ENCODE results near the gene PRIM1.
A peak's percentile ranks its signal among the peaks of the same experiment; 100 is the strongest.
"Not testable (repeated sequence)": the region's sequence is repeated elsewhere in the genome, so short reads cannot be mapped to it uniquely, and the experiment has no call there.

The PRIM1 gene

DNA sequence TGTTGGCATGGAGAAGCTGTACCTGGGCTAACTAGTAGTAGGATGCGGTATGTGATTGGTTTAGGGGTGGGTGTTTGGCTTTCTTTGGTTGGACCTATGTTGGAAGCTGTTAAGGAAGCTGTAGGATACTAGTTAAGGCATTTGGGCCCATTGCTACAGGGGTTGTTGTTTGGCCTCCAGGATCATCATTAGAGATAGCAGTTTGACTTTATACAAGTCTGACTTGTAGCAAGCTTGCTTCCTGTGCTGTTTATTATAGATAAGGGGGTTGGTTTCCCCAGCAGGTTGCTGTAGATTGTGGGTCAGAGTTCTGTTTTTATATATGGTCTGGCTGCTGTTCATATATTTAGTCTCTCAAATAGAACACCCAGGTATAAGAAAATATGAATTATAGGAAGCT is 1.4 kb upstream of the PRIM1 start:
- Mint-ChIP-seq H3K27me3 (ENCODE audit: low read depth) (peaks cover 3% of the 10 kb centered on the region), H3K4me1 (peaks cover 17% of the 10 kb centered on the region), H3K27ac (no peak overlapping the region), H3K9me3 (no peaks in the 10 kb centered on the region), H3K4me3 (peak overlapping the region; percentile 47 to 76 (median 76)), H3K36me3 (ENCODE audit: low read depth) (no peaks in the 10 kb centered on the region)
- TF ChIP-seq, protein P1, sequence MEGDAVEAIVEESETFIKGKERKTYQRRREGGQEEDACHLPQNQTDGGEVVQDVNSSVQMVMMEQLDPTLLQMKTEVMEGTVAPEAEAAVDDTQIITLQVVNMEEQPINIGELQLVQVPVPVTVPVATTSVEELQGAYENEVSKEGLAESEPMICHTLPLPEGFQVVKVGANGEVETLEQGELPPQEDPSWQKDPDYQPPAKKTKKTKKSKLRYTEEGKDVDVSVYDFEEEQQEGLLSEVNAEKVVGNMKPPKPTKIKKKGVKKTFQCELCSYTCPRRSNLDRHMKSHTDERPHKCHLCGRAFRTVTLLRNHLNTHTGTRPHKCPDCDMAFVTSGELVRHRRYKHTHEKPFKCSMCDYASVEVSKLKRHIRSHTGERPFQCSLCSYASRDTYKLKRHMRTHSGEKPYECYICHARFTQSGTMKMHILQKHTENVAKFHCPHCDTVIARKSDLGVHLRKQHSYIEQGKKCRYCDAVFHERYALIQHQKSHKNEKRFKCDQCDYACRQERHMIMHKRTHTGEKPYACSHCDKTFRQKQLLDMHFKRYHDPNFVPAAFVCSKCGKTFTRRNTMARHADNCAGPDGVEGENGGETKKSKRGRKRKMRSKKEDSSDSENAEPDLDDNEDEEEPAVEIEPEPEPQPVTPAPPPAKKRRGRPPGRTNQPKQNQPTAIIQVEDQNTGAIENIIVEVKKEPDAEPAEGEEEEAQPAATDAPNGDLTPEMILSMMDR (IDR thresholded peaks at IDR 0.05; ENCODE audit: unreplicated experiment in 3 of 3): no peak

DNA sequence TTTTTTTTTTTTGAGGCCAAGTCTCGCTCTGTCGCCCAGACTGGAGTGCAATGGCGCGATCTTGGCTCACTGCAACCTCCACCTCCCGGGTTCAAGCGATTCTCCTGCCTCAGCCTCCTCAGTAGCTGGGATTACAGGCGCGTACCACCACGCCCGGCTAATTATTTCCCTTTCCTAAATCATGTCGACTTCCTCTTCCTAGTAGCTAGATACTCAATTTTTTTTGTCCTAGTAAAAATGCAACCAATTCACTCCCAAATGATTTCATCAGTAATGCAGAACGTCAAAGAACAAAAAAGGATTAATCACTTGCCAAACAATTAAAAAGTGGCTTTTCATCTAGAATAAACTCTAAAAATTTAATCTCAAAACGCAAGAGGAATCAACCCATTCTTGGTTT is 1.5 kb downstream of the PRIM1 start:
- H3K4me3 Mint-ChIP-seq: peak overlapping the region; percentile 12 to 62 (median 28)
- H3K4me1 Mint-ChIP-seq: peaks cover 17% of the 10 kb centered on the region
- peaks cover 15% of the 10 kb centered on the region for H3K36me3 Mint-ChIP-seq (ENCODE audit: low read depth)
- not testable (repeated sequence) for H3K9me3 Mint-ChIP-seq; H3K27ac Mint-ChIP-seq; H3K27me3 Mint-ChIP-seq (ENCODE audit: low read depth)

DNA sequence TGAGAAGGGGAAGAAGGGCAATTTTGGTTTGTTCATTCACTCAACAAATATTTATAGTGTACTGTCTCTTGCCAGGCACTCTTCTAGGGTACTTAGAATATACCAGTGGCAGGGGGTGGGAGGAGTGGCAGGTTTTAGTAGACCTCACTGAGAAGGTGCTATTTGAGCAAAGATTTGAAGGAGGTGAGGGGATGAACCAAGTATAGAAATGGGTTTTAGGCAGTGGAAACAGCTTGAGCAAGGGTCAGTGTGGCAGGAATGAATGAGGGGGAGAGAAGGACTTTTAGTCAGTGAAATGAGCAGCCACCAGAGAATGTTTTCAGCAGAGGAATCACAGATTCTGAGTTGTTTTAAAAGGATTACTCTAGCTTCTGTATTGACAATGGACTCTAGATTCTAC is 2.3 kb downstream of the PRIM1 start:
- no peaks in the 10 kb centered on the region for H3K9me3 Mint-ChIP-seq
- no peaks in the 10 kb centered on the region for H3K27me3 Mint-ChIP-seq (ENCODE audit: low read depth)
- peak overlapping the region in 1 of 3 experiments; percentile 19 for H3K27ac Mint-ChIP-seq
- H3K4me3 Mint-ChIP-seq: peak overlapping the region; percentile 70 to 81 (median 70)
- H3K36me3 Mint-ChIP-seq (ENCODE audit: low read depth): peaks cover 15% of the 10 kb centered on the region
- peaks cover 17% of the 10 kb centered on the region for H3K4me1 Mint-ChIP-seq
- TF ChIP-seq, protein P1 (IDR thresholded peaks at IDR 0.05; ENCODE audit: unreplicated experiment in 3 of 3): no peak

DNA sequence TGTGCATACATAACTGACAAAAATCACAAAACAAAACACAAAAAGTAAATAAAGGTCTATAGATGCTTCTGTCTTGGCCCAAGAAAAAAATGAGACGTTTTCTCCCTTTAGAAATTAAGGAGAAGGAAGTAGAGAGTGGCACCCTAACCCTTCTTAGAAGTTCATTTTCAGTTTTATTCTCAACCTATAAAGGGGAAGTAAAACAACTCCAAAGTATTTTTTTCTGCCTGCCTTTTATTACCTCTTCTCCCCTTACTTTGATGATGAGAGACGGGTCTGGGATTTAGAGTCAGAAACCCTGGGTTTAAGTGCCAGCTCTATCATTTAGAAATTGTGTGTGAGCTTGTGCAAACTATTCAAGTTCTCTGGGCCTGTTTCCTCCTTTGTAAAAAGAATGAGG is 2.8 kb downstream of the PRIM1 start:
- H3K36me3 Mint-ChIP-seq (ENCODE audit: low read depth): peaks cover 15% of the 10 kb centered on the region
- no peak overlapping the region for H3K27ac Mint-ChIP-seq

DNA sequence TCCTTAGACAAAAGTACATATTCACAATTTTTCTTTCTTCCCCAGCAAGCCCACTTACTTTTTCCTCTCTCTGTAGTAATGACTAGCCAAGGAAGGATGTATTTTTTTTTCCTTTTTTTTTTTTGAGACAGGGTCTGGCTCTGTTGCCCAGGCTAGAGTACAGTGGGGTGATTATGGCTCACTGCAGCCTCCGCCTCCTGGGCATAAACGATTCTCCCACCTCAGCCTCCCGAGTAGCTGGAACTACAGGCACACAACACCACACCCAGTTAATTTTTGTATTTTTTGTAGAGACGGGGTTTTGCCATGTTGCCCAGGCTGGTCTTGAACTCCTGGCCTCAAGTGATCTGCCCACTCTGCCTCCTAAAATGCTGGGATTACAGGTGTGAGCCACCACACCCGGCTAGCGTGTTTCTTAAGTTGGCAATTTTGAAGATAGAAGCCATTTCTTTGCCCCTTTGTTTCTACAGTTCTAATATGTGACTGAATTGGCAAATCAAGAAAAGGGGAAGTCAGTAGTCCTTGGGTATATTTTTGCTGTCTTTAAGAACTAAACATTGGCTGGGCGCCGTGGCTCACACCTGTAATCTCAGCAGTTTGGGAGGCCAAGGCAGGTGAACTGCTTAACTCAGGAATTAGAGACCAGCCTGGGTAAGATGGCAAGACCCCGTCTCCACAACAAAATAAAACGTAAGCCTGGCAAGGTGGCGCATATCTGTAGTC is 23.8 kb downstream of the PRIM1 start:
- H3K36me3 Mint-ChIP-seq (ENCODE audit: low read depth): peaks cover 22% of the 10 kb centered on the region
- TF ChIP-seq, protein P1 (IDR thresholded peaks at IDR 0.05; ENCODE audit: unreplicated experiment in 3 of 3): no peak
- no peaks in the 10 kb centered on the region for H3K9me3 Mint-ChIP-seq
- no peak overlapping the region for H3K4me3 Mint-ChIP-seq
- no peaks in the 10 kb centered on the region for H3K27me3 Mint-ChIP-seq (ENCODE audit: low read depth)
- H3K4me1 Mint-ChIP-seq: peaks cover 17% of the 10 kb centered on the region
- H3K27ac Mint-ChIP-seq: no peak overlapping the region

More for the DNA sequence above, 2.8 kb downstream of the PRIM1 start:
- Mint-ChIP-seq H3K4me3 (peak overlapping the region in 1 of 3 experiments; percentile 70), H3K4me1 (peaks cover 17% of the 10 kb centered on the region), H3K9me3 (no peaks in the 10 kb centered on the region), H3K27me3 (ENCODE audit: low read depth) (no peaks in the 10 kb centered on the region)
- TF ChIP-seq, protein P1 (IDR thresholded peaks at IDR 0.05; ENCODE audit: unreplicated experiment in 3 of 3): no peak

DNA sequence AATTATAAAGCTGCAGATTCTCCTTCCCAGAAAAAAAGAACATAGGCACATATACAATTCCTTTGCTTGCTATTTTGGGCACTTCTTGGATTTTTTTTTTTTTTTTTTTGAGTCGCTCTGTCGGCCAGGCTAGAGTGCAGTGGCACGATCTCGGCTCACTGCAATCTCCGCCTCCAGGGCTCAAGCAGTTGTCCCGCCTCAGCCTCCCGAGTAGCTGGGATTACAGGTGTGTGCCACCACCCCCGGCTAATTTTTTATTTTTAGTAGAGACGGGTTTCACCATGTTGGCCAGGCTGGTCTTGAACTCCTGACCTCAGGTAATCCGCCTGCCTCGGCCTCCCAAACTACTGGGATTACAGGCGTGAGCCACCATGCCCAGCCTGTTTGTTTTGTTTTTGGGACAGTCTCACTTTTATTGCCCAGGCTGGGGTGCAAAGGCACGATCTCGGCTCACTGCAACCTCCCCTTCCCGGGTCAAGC is 25.9 kb downstream of the PRIM1 start:
- H3K27me3 Mint-ChIP-seq (ENCODE audit: low read depth); H3K9me3 Mint-ChIP-seq: not testable (repeated sequence)
- Mint-ChIP-seq H3K4me1 (peaks cover 37% of the 10 kb centered on the region), H3K4me3 (peak overlapping the region; percentile 96 to 98 (median 97)), H3K36me3 (ENCODE audit: low read depth) (peaks cover 33% of the 10 kb centered on the region), H3K27ac (peak overlapping the region; percentile 98 to 100 (median 99))

DNA sequence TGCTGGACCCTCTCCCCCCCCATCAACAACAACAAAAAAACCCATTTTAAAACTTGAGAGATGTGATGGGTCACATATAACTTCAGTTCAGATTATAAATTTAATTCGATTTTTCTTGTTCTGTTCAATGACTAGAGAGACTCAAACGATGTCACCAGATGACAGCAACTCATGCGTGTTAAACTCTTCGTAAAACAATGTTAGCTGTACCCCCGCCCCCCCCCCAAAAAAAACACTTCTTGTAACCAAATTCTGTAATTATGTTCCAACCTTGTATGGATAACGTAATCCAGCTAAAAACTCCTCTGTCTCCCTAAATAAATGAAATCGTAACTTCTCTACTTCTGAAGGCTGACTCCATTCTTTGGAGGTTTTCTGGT is 26.4 kb downstream of the PRIM1 start:
- H3K9me3 Mint-ChIP-seq: no peaks in the 10 kb centered on the region
- H3K4me1 Mint-ChIP-seq: peaks cover 42% of the 10 kb centered on the region
- H3K4me3 Mint-ChIP-seq: peak overlapping the region; percentile 96 to 98 (median 97)
- H3K27me3 Mint-ChIP-seq (ENCODE audit: low read depth): no peaks in the 10 kb centered on the region
- H3K36me3 Mint-ChIP-seq (ENCODE audit: low read depth): peaks cover 33% of the 10 kb centered on the region
- TF ChIP-seq, protein P1 (IDR thresholded peaks at IDR 0.05; ENCODE audit: unreplicated experiment in 3 of 3): no peak
- H3K27ac Mint-ChIP-seq: peak overlapping the region; percentile 98 to 100 (median 99)
